WERI-Rb-1 (cell line): Measurements from ENCODE around the gene HNRNPC.
"Not testable (repeated sequence)": the region's sequence is repeated elsewhere in the genome, so short reads cannot be mapped to it uniquely, and the experiment has no call there.

Experiments
- DNase-seq: peaks from one replicate; pipeline ENCODE4 v3.0.0-alpha.2; 2020
- H3K27ac ChIP-seq: fragments of 250-450 bp; sonication (Bioruptor Pico); 2 replicates; pipeline ENCODE4 v1.5.1; 2020; ENCODE audit warnings: mild to moderate bottlenecking, moderate library complexity
- H3K27me3 ChIP-seq: fragments of 250-450 bp; sonication (Bioruptor Pico); 2 replicates; pipeline ENCODE4 v1.5.1; 2021; ENCODE audit warnings: mild to moderate bottlenecking, low read depth, moderate library complexity; ENCODE audit not compliant: insufficient read depth, severe bottlenecking
- H3K36me3 ChIP-seq: fragments of 250-450 bp; sonication (Bioruptor Pico); 2 replicates; pipeline ENCODE4 v1.5.1; 2020; ENCODE audit warnings: mild to moderate bottlenecking, moderate library complexity
- H3K4me3 ChIP-seq: 2 replicates; pipeline ENCODE4 v1.5.1; 2011; ENCODE audit warnings: low read depth, mild to moderate bottlenecking, control low read depth, low read length
- H3K9me3 ChIP-seq: fragments of 250-450 bp; sonication (Bioruptor Pico); 2 replicates; pipeline ENCODE4 v1.5.1; 2021; ENCODE audit warnings: mild to moderate bottlenecking, moderate library complexity; ENCODE audit not compliant: severe bottlenecking
- TF ChIP-seq, protein P1 (sequence below): IDR thresholded peaks from 2 replicates; pipeline ENCODE4 v1.5.1; 2011; ENCODE audit warnings: low read depth, mild to moderate bottlenecking, control low read depth, inconsistent platforms, low read length

Gene HNRNPC

DNA sequence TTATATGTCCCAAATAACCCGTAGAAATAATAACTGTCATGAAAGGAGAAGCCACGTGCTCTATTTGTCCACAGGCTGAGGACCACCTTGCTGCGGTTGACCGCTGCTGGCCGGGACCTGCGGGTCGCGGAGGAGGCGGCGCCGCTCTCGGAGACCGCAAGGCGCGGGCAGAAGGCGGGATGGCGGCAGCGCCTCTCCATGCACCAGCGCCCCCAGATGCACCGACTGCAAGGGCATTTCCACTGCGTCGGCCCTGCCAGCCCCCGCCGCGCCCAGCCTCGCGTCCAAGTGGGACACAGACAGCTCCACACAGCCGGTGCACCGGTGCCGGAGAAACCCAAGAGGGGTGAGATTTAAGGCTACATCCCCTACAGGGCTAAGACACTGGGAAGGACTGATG, 31.6 kb upstream of the HNRNPC start:
- Histone ChIP-seq H3K27me3 (no peaks in the 10 kb centered on the region), H3K9me3 (no peaks in the 10 kb centered on the region), H3K27ac (no peak overlapping the region), H3K36me3 (peaks cover 29% of the 10 kb centered on the region), H3K4me3 (no peak overlapping the region)
- TF ChIP-seq, protein P1, sequence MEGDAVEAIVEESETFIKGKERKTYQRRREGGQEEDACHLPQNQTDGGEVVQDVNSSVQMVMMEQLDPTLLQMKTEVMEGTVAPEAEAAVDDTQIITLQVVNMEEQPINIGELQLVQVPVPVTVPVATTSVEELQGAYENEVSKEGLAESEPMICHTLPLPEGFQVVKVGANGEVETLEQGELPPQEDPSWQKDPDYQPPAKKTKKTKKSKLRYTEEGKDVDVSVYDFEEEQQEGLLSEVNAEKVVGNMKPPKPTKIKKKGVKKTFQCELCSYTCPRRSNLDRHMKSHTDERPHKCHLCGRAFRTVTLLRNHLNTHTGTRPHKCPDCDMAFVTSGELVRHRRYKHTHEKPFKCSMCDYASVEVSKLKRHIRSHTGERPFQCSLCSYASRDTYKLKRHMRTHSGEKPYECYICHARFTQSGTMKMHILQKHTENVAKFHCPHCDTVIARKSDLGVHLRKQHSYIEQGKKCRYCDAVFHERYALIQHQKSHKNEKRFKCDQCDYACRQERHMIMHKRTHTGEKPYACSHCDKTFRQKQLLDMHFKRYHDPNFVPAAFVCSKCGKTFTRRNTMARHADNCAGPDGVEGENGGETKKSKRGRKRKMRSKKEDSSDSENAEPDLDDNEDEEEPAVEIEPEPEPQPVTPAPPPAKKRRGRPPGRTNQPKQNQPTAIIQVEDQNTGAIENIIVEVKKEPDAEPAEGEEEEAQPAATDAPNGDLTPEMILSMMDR: no peak
- DNase-seq: no peak

DNA sequence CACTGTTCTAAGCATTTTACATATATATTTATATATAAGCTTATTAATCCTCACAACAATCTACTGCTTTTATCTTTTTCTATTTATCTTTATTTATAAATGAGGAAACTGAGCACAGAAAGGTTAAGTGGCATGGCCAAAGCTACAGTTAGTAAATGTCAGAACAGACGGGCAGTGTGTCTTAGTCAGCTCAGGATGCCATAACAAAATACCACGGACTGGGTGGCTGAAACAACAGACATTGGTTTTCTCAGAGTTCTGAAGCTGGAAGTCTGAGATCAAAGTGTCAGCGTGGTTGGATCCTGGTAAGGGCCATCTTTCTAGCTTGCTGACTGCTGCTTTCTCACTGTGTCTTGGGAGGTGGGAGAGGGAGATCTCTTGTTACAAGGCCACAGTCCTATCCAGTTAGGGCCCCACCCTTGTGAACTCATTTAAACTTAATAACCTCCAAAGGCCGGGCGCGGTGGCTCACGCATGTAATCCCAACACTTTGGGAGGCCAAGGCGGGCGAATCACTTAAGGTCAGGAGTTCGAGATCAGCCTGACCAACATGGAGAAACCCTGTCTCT, 30.4 kb upstream of the HNRNPC start:
- no peak overlapping the region for H3K4me3 ChIP-seq

DNA sequence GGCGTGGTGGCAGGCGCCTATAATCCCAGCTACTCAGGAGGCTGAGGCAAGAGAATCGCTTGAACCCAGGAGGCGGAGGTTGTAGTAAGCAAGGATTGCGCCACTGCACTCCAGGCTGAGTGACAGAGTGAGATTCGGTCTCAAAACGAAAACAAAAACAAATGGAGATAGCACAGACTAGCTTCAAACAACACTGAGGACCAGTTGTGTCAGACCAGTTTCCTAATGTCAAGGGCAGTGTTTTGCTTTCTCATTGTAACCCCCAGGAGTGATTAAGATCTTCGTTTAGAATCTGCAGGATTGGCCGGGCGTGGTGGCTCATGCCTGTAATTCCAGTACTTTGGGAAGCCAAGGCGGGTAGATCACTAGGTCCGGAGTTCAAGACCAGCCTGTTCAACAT, 29.1 kb upstream of the HNRNPC start:
- H3K4me3 ChIP-seq: no peak overlapping the region
- DNase-seq: no peak
- TF ChIP-seq, protein P1: no peak
- H3K36me3 ChIP-seq: peaks cover 34% of the 10 kb centered on the region
- no peak overlapping the region for H3K27ac ChIP-seq
- no peaks in the 10 kb centered on the region for H3K9me3 ChIP-seq
- no peaks in the 10 kb centered on the region for H3K27me3 ChIP-seq

More for the DNA sequence above, 30.4 kb upstream of the HNRNPC start:
- DNase-seq: no peak
- Histone ChIP-seq H3K36me3 (peaks cover 33% of the 10 kb centered on the region), H3K9me3 (no peaks in the 10 kb centered on the region), H3K27me3 (no peaks in the 10 kb centered on the region), H3K27ac (no peak overlapping the region)
- TF ChIP-seq, protein P1: no peak

DNA sequence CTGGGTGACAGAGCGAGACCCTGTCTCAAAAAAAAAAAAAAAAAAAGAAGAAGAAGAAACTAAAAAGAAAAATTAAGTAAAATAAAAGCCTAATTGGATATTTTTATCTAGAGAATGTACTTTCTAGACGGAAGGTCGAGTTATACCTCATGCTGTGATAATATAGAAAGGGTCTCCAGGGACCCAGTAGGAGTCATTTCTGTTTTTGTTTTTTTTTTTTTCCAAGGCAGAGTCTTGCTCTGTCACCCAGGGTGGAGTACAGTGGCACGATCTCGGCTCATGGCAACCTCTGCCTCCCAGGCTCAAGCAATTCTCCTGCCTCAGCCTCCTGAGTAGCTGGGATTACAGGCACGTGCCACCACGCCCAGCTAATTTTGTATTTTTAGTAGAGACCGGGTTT, 24.8 kb upstream of the HNRNPC start:
- H3K27ac ChIP-seq, H3K4me3 ChIP-seq, H3K9me3 ChIP-seq, DNase-seq, H3K27me3 ChIP-seq: not testable (repeated sequence)
- peaks cover 34% of the 10 kb centered on the region for H3K36me3 ChIP-seq

DNA sequence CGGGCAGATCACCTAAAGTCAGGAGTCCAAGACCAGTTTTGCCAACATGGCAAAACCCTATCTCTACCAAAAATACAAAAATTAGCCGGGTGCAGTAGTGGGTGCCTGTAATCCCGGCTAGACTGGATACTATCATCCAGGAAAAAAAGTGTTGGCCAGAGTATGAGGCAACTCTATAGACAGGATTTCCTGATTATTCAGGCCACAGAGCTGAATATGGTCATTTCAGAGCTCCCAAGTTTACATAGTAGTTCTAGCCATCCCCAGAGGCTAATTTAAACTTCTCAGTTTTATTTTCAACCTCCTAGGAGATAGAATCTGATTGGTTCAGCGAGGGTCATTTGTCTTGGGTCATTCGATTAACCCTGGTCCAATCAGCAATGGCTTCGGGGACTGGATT, 17.9 kb upstream of the HNRNPC start:
- TF ChIP-seq, protein P1: no peak
- peaks cover 15% of the 10 kb centered on the region for H3K36me3 ChIP-seq
- H3K9me3 ChIP-seq: no peaks in the 10 kb centered on the region
- no peaks in the 10 kb centered on the region for H3K27me3 ChIP-seq
- no peak overlapping the region for H3K27ac ChIP-seq
- no peak for DNase-seq
- no peak overlapping the region for H3K4me3 ChIP-seq

DNA sequence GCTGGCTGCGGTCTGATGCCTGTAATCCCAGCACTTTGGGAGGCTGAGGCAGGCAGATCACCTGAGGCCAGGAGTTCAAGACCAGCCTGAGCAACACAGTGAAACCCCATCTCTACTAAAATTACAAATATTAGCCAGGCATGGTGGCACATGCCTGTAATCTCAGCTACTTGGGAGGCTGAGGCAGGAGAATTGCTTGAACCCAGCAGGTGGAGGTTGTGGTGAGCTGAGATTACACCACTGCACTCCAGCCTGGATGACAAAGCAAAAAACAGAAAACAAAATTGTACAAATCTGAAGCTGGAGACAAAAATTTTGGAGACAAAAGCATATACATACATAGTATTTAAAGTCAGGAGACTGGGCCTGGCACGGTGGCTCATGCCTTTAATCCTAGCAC, 17.3 kb upstream of the HNRNPC start:
- H3K27me3 ChIP-seq, DNase-seq, H3K9me3 ChIP-seq, H3K27ac ChIP-seq, H3K4me3 ChIP-seq: not testable (repeated sequence)
- H3K36me3 ChIP-seq: peaks cover 15% of the 10 kb centered on the region

DNA sequence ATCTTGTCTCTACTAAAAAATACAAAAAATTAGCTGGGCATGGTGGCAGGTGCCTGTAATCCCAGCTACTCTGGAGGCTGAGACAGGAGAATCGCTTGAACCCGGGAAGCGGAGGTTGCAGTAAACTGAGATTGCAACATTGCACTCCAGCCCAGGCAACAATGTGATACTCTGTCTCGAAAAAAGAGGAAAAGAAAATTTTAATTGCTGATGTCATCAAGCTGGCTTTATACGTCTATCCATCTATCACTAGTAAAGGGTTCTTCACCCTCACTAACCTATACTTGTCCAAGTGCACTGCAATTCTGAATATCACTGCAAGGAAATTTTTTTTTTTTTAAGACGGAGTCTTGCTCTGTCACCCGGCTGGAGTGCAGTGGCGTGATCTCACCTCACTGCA, 12.7 kb upstream of the HNRNPC start:
- H3K36me3 ChIP-seq, H3K9me3 ChIP-seq, H3K27ac ChIP-seq, H3K27me3 ChIP-seq, DNase-seq, H3K4me3 ChIP-seq: not testable (repeated sequence)
